Measurements from ENCODE around the gene TTC28.

Gene TTC28

GRCh38 chr22:27986937-27987336, 692.7 kb downstream of the TTC28 start:
- DNase-seq (ENCODE audit: low read depth) = no peak

GRCh38 chr22:27986459-27986858, 693.2 kb downstream of the TTC28 start:
- DNase-seq (ENCODE audit: low read depth) = no peak

- no peak for DNase-seq (ENCODE audit: low read depth)
These were observed 694.0 kb downstream of the TTC28 start for GRCh38 chr22:27985323-27986275.

- DNase-seq (ENCODE audit: low read depth) = no peak
These were observed 694.9 kb downstream of the TTC28 start for GRCh38 chr22:27984723-27985122.

- DNase-seq (ENCODE audit: low read depth) = no peak
These were observed 695.5 kb downstream of the TTC28 start for GRCh38 chr22:27984001-27984695.

GRCh38 chr22:27983361-27983791, 696.3 kb downstream of the TTC28 start:
- DNase-seq (ENCODE audit: low read depth) = no peak

GRCh38 chr22:27982630-27983180, 696.9 kb downstream of the TTC28 start:
- no peak for DNase-seq (ENCODE audit: low read depth)

- DNase-seq (ENCODE audit: low read depth) = no peak
These were observed 697.5 kb downstream of the TTC28 start for GRCh38 chr22:27982106-27982505.

- no peak for DNase-seq (ENCODE audit: low read depth)
These were observed 699.1 kb downstream of the TTC28 start for GRCh38 chr22:27980424-27981148.

GRCh38 chr22:27978802-27979201, 700.8 kb downstream of the TTC28 start:
- DNase-seq (ENCODE audit: low read depth) = no peak

GRCh38 chr22:27978317-27978716, 701.3 kb downstream of the TTC28 start:
- DNase-seq (ENCODE audit: low read depth) = no peak

- DNase-seq (ENCODE audit: low read depth) = no peak
These were observed 703.1 kb downstream of the TTC28 start for GRCh38 chr22:27976586-27976985.

- no peak for DNase-seq (ENCODE audit: low read depth)
These were observed 704.1 kb downstream of the TTC28 start for GRCh38 chr22:27975381-27976013.

GRCh38 chr22:27973846-27974245, 705.8 kb downstream of the TTC28 start:
- no peak for DNase-seq (ENCODE audit: low read depth)

- DNase-seq (ENCODE audit: low read depth) = no peak
These were observed 706.6 kb downstream of the TTC28 start for GRCh38 chr22:27972732-27973698.

- no peak for DNase-seq (ENCODE audit: low read depth)
These were observed 707.7 kb downstream of the TTC28 start for GRCh38 chr22:27971926-27972325.

- no peak for DNase-seq (ENCODE audit: low read depth)
These were observed 708.9 kb downstream of the TTC28 start for GRCh38 chr22:27970596-27971220.

- DNase-seq (ENCODE audit: low read depth) = no peak
These were observed 713.2 kb downstream of the TTC28 start for GRCh38 chr22:27966168-27967064.

Measured in fibroblast of gingiva (primary cell).